MM.1S (cell line): ENCODE measurements around the gene TYW5.

Experiments
- DNase-seq: peaks from one replicate; pipeline ENCODE4 v3.0.0-alpha.2; 2015
- H2AFZ ChIP-seq: fragments of 300-600 bp; sonication (generic); 2 replicates; pipeline ENCODE4 v1.6.0; 2016; ENCODE audit warnings: antibody characterized with exemption, low read length
- H3F3A ChIP-seq: fragments of 300-600 bp; sonication (generic); 2 replicates; pipeline ENCODE4 v1.6.1; 2016; ENCODE audit warnings: mild to moderate bottlenecking, antibody characterized with exemption, low read length, moderate library complexity, mixed read lengths; ENCODE audit not compliant: insufficient read depth
- H3K27ac ChIP-seq: fragments of 300-600 bp; sonication (generic); 2 replicates; pipeline ENCODE4 v1.5.1; 2016; ENCODE audit warnings: mild to moderate bottlenecking, low read length
- H3K27me3 ChIP-seq: fragments of 300-600 bp; sonication (generic); replicated peaks from 2 replicates; pipeline ENCODE4 v1.6.0; 2016; ENCODE audit warnings: low read length; ENCODE audit not compliant: insufficient read depth
- H3K36me3 ChIP-seq: fragments of 300-600 bp; sonication (generic); replicated peaks from 2 replicates; pipeline ENCODE4 v1.6.1; 2016; ENCODE audit warnings: mild to moderate bottlenecking, low read length, mixed read lengths; ENCODE audit not compliant: insufficient read depth
- H3K4me1 ChIP-seq: fragments of 300-600 bp; sonication (generic); 2 replicates; pipeline ENCODE4 v1.6.1; 2016; ENCODE audit warnings: low read length, mixed read lengths
- H3K4me2 ChIP-seq: fragments of 300-600 bp; sonication (generic); 2 replicates; pipeline ENCODE4 v1.6.0; 2016; ENCODE audit warnings: low read depth, low read length
- H3K4me3 ChIP-seq: fragments of 300-600 bp; sonication (generic); 2 replicates; pipeline ENCODE4 v1.5.1; 2016; ENCODE audit warnings: low read length, mixed read lengths
- H3K79me2 ChIP-seq: fragments of 300-600 bp; sonication (generic); 2 replicates; pipeline ENCODE4 v1.6.1; 2016; ENCODE audit warnings: mixed run types, low read length, mixed read lengths
- H3K9ac ChIP-seq: fragments of 300-600 bp; sonication (generic); 2 replicates; pipeline ENCODE4 v1.6.1; 2016; ENCODE audit warnings: low read length, mixed read lengths
- H3K9me2 ChIP-seq: fragments of 300-600 bp; sonication (generic); replicated peaks from 2 replicates; pipeline ENCODE4 v1.6.1; 2016; ENCODE audit warnings: mild to moderate bottlenecking, low read length, mixed read lengths; ENCODE audit not compliant: insufficient read depth
- H3K9me3 ChIP-seq: fragments of 300-600 bp; sonication (generic); replicated peaks from 2 replicates; pipeline ENCODE4 v1.6.1; 2016; ENCODE audit warnings: mild to moderate bottlenecking, low read length, mixed read lengths; ENCODE audit not compliant: insufficient read depth
- H4K20me1 ChIP-seq: fragments of 300-600 bp; sonication (generic); 2 replicates; pipeline ENCODE4 v1.6.1; 2016; ENCODE audit warnings: mild to moderate bottlenecking, low read length, moderate library complexity, mixed read lengths; ENCODE audit not compliant: insufficient read depth
- CTCF ChIP-seq: fragments of 300-600 bp; sonication (generic); IDR thresholded peaks from 2 replicates; pipeline ENCODE4 v1.5.1; 2016; ENCODE audit warnings: antibody characterized with exemption, low read length, mixed read lengths
- EZH2 ChIP-seq: fragments of 300-600 bp; sonication (generic); optimal IDR thresholded peaks from 2 replicates; pipeline ENCODE3; 2017; ENCODE audit warnings: low read depth, mild to moderate bottlenecking, antibody characterized with exemption, low read length, mixed read lengths
- EZH2phosphoT487 ChIP-seq: fragments of 300-600 bp; sonication (generic); IDR thresholded peaks from 2 replicates; pipeline ENCODE4 v1.6.1; 2018; ENCODE audit warnings: antibody characterized with exemption, low read length

TYW5 gene

DNA sequence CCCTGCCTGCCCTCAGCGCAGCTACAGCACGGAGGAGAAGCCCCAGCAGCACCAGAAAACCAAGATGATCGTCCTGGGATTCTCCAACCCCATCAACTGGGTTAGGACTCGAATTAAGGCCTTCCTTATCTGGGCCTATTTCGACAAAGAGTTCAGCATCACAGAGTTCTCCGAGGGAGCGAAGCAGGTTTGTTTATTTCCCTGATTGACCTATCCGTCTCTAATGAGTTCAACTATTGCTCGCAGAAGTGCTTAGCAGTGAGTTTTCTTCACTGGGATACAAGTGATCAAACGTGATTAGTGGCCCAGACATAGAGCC, 730 bp upstream of the TYW5 start:
- Histone ChIP-seq H3K9ac (peak overlapping the region; percentile 89), H3K4me1 (peaks cover 5% of the 10 kb centered on the region; the same call in 1 of the 2 replicates), H3K27ac (peak overlapping the region; percentile 84; the same call in 1 of the 2 replicates), H3K4me2 (peak overlapping the region; percentile 73), H3K79me2 (peaks cover 70% of the 10 kb centered on the region), H2AFZ (peak overlapping the region; percentile 66), H3K9me3 (no peaks in the 10 kb centered on the region), H3F3A (no peaks in the 10 kb centered on the region), H3K9me2 (no peaks in the 10 kb centered on the region), H4K20me1 (no peaks in the 10 kb centered on the region), H3K4me3 (peak overlapping the region; percentile 87), H3K36me3 (peaks cover 5% of the 10 kb centered on the region; the same call in 1 of the 2 replicates), H3K27me3 (no peaks in the 10 kb centered on the region)
- no peak for DNase-seq
- TF ChIP-seq CTCF (no peak), EZH2 (no peak), EZH2phosphoT487 (no peak)

GRCh38 chr2:199955007-199955338, 318 bp downstream of the TYW5 start:
- Histone ChIP-seq H3K9me2 (no peaks in the 10 kb centered on the region), H3K9ac (peak overlapping the region; percentile 89), H3K27ac (peak overlapping the region; percentile 84; the same call in 1 of the 2 replicates), H3K27me3 (no peaks in the 10 kb centered on the region), H3K79me2 (peaks cover 77% of the 10 kb centered on the region), H3F3A (no peaks in the 10 kb centered on the region), H3K36me3 (peaks cover 4% of the 10 kb centered on the region; the same call in 1 of the 2 replicates), H3K4me1 (peaks cover 5% of the 10 kb centered on the region; the same call in 1 of the 2 replicates), H3K4me2 (peak overlapping the region; percentile 73; the same call in 1 of the 2 replicates), H2AFZ (peak overlapping the region; percentile 66), H3K4me3 (peak overlapping the region; percentile 87), H3K9me3 (no peaks in the 10 kb centered on the region), H4K20me1 (no peaks in the 10 kb centered on the region)
- TF ChIP-seq EZH2phosphoT487, result no peak
- TF ChIP-seq EZH2, result no peak
- TF ChIP-seq CTCF, result no peak
- DNase-seq, result no peak

- Histone ChIP-seq H3K9ac (no peak overlapping the region), H4K20me1 (no peaks in the 10 kb centered on the region), H3K27me3 (no peaks in the 10 kb centered on the region), H2AFZ (no peak overlapping the region), H3K4me1 (no peaks in the 10 kb centered on the region), H3K79me2 (peaks cover 57% of the 10 kb centered on the region), H3K27ac (no peak overlapping the region), H3K4me3 (no peak overlapping the region), H3K9me2 (no peaks in the 10 kb centered on the region), H3F3A (no peaks in the 10 kb centered on the region), H3K9me3 (no peaks in the 10 kb centered on the region), H3K36me3 (no peaks in the 10 kb centered on the region), H3K4me2 (no peak overlapping the region)
- TF ChIP-seq EZH2phosphoT487 (no peak), EZH2 (no peak), CTCF (no peak)
- no peak for DNase-seq
Measured at GRCh38 chr2:199951023-199951422, 4.3 kb downstream of the TYW5 start.

GRCh38 chr2:199950396-199950795, 4.9 kb downstream of the TYW5 start:
- Histone ChIP-seq H3K36me3 (no peaks in the 10 kb centered on the region), H3K4me3 (no peak overlapping the region), H3K27ac (no peak overlapping the region), H3K9me3 (no peaks in the 10 kb centered on the region), H4K20me1 (no peaks in the 10 kb centered on the region), H2AFZ (no peak overlapping the region), H3F3A (no peaks in the 10 kb centered on the region), H3K9me2 (no peaks in the 10 kb centered on the region), H3K9ac (no peak overlapping the region), H3K27me3 (no peaks in the 10 kb centered on the region), H3K4me1 (no peaks in the 10 kb centered on the region), H3K4me2 (no peak overlapping the region), H3K79me2 (peaks cover 51% of the 10 kb centered on the region)
- DNase-seq, result no peak
- TF ChIP-seq EZH2phosphoT487, result no peak
- no peak for TF ChIP-seq CTCF
- TF ChIP-seq EZH2, result no peak
